Gastroesophageal sphincter (tissue), 4 donors: ENCODE results near the gene S100A12. TPM values are rescaled to one million over a fixed set of nuclear protein-coding genes. Genes with fewer than 3 reads are reported as not detected.

Source experiments
- ATAC-seq: fragments of 150-250 bp; one replicate; pipeline ENCODE4 v1.9.1; 2016; ENCODE audit warnings: mild to moderate bottlenecking, moderate library complexity
- H3K27ac ChIP-seq, 4 donors: fragments of 200-600 bp; sonication (generic) in 3 of 4; 1 replicate in 3 of 4; 2 replicates in 1 of 4; pipeline ENCODE4 v1.5.1; 2016 to 2019
- H3K27me3 ChIP-seq: fragments of 200-600 bp; sonication (generic); one replicate; pipeline ENCODE4 v1.5.1; 2019
- H3K36me3 ChIP-seq, 2 donors: fragments of 200-600 bp; sonication (generic); one replicate each; pipeline ENCODE4 v1.5.1; 2019; ENCODE audit warnings: control low read depth in 1 of 2
- H3K4me1 ChIP-seq, 3 donors: fragments of 200-600 bp; sonication (generic); 1 replicate in 2 of 3; 2 replicates in 1 of 3; pipeline ENCODE4 v1.5.1; 2016 to 2019; ENCODE audit warnings: control low read depth in 2 of 3
- H3K4me3 ChIP-seq, 2 donors: fragments of 200-600 bp; sonication (generic); one replicate each; pipeline ENCODE4 v1.5.1; 2019; ENCODE audit warnings: mild to moderate bottlenecking in 1 of 2, moderate library complexity in 1 of 2
- H3K9me3 ChIP-seq, 3 donors: fragments of 200-600 bp; sonication (generic); one replicate each; pipeline ENCODE4 v1.5.1; 2017 to 2019; ENCODE audit warnings: control low read depth in 2 of 3
- EP300 ChIP-seq: sonication (generic); formaldehyde crosslinking; IDR thresholded peaks from one replicate; pipeline ENCODE4 v1.6.1; 2017; ENCODE audit warnings: antibody characterized with exemption, mild to moderate bottlenecking
- POLR2A ChIP-seq, 2 donors: fragments of 450-650 bp; IDR thresholded peaks; one replicate each; pipeline ENCODE4 v1.6.1; 2017; ENCODE audit warnings: antibody characterized with exemption in 2 of 2, mild to moderate bottlenecking in 2 of 2, moderate library complexity in 1 of 2
- POLR2AphosphoS5 ChIP-seq: sonication (generic); formaldehyde crosslinking; IDR thresholded peaks from one replicate; pipeline ENCODE4 v1.6.1; 2017; ENCODE audit warnings: antibody characterized with exemption
- WGBS, 2 donors: methylation state at CpG; one replicate each; pipeline ENCODE4 v1.1.5; 2018; ENCODE audit warnings: low coverage in 1 of 2; 5-methylcytosine and 5-hydroxymethylcytosine counted together
- total RNA-seq, 4 donors: library from RNA; depleted of rRNA; stranded (reverse); fragments of >200 nt; gene quantifications; one replicate each; pipeline ENCODE4 v1.1.0, GENCODE V29; 2016
- TF ChIP-seq, protein P1 (sequence below), 4 experiments: fragments of 200-600 bp in 2 of 4; fragments of 450-650 bp in 2 of 4; sonication (generic) in 1 of 4; IDR thresholded peaks; one replicate each; pipeline ENCODE4 v1.5.1; 2017 to 2019; ENCODE audit warnings: antibody characterized with exemption in 4 of 4, mild to moderate bottlenecking in 2 of 4, moderate library complexity in 2 of 4

The S100A12 gene
- total RNA-seq, 4 donors from 2014 or later = 1.4 to 21.1 (median 12.6) TPM; not detected in 1

GRCh38 chr1:153395776-153396175 lies 20.4 kb upstream of the S100A12 start:
- Histone ChIP-seq H3K27me3 (peaks cover 44% of the 10 kb centered on the region), H3K36me3 (no peaks in the 10 kb centered on the region), H3K9me3 (no peaks in the 10 kb centered on the region), H3K27ac (no peak overlapping the region), H3K4me1 (no peaks in the 10 kb centered on the region), H3K4me3 (no peak overlapping the region)
- TF ChIP-seq POLR2AphosphoS5 (no peak), EP300 (no peak), POLR2A (IDR thresholded peaks at IDR 0.05) (no peak)
- TF ChIP-seq, protein P1, sequence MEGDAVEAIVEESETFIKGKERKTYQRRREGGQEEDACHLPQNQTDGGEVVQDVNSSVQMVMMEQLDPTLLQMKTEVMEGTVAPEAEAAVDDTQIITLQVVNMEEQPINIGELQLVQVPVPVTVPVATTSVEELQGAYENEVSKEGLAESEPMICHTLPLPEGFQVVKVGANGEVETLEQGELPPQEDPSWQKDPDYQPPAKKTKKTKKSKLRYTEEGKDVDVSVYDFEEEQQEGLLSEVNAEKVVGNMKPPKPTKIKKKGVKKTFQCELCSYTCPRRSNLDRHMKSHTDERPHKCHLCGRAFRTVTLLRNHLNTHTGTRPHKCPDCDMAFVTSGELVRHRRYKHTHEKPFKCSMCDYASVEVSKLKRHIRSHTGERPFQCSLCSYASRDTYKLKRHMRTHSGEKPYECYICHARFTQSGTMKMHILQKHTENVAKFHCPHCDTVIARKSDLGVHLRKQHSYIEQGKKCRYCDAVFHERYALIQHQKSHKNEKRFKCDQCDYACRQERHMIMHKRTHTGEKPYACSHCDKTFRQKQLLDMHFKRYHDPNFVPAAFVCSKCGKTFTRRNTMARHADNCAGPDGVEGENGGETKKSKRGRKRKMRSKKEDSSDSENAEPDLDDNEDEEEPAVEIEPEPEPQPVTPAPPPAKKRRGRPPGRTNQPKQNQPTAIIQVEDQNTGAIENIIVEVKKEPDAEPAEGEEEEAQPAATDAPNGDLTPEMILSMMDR (IDR thresholded peaks at IDR 0.05) = no peak
- no peak for ATAC-seq
- 78% methylated on average over 6 of the region's 6 CpGs; no CpG with 5 or more reads in 1 of the 2 donors for WGBS, 2 donors

GRCh38 chr1:153395136-153395685 lies 19.8 kb upstream of the S100A12 start:
- H3K27me3 ChIP-seq = peaks cover 47% of the 10 kb centered on the region
- no peaks in the 10 kb centered on the region for H3K9me3 ChIP-seq
- no peaks in the 10 kb centered on the region for H3K36me3 ChIP-seq
- ATAC-seq = no peak
- WGBS, 2 donors = 69 to 86% methylated on average over 3 to 7 of the region's 7 CpGs
- H3K27ac ChIP-seq = no peak overlapping the region
- H3K4me3 ChIP-seq = no peak overlapping the region
- TF ChIP-seq, protein P1 (IDR thresholded peaks at IDR 0.05) = no peak
- TF ChIP-seq POLR2A (IDR thresholded peaks at IDR 0.05) = no peak
- no peaks in the 10 kb centered on the region for H3K4me1 ChIP-seq

DNA sequence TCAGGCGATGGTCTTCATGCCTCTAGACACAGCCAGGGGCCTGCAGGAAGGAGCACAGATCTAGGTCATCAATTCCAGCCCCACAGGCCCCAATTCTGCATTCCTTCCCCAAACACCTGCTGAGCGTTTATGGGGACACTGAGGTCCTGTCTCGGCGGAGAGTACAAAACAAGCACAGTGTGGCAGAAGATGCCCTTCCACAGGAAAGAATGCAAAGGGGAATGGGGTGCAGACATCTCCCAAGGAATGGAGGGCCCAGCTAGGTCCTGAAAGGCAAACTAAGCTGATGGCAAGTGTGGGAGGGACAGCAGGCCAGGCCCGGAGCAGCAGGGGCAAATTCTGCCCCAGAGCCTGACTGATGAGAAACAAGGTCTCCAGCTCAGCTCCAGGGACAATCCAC lies 19.0 kb upstream of the S100A12 start:
- no peaks in the 10 kb centered on the region for H3K36me3 ChIP-seq
- no peak overlapping the region for H3K27ac ChIP-seq
- H3K9me3 ChIP-seq = no peaks in the 10 kb centered on the region
- 60% methylated on average over 1 of the region's 5 CpGs; no CpG with 5 or more reads in 1 of the 2 donors for WGBS, 2 donors
- no peak overlapping the region for H3K4me3 ChIP-seq
- H3K27me3 ChIP-seq = peaks cover 42% of the 10 kb centered on the region
- TF ChIP-seq POLR2A (IDR thresholded peaks at IDR 0.05) (no peak), EP300 (no peak), POLR2AphosphoS5 (no peak)
- TF ChIP-seq, protein P1 (IDR thresholded peaks at IDR 0.05) = no peak
- no peaks in the 10 kb centered on the region for H3K4me1 ChIP-seq
- ATAC-seq = no peak

DNA sequence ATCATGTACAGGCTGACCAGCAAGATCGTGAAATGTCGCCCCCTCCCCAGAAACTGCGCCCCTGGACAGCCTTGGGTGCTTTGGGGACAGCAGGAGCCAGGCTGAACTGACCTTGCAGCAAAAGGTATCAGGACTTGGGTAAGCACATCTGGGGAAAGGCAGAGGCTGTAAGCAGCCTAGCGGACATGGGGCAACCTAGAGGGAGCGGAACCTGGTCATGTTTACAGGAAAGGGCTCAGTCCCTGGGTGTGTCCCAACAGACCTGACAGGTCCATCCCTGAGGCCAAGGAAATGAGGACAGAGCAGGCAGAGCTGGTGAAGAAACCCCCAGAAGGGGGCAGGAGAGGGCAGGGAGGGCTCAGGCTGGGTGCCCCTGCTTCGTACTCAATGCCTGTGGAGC lies 18.5 kb upstream of the S100A12 start:
- no peak for ATAC-seq
- Histone ChIP-seq H3K4me3 (no peak overlapping the region), H3K36me3 (no peaks in the 10 kb centered on the region), H3K27ac (no peak overlapping the region), H3K4me1 (no peaks in the 10 kb centered on the region), H3K27me3 (peaks cover 41% of the 10 kb centered on the region), H3K9me3 (no peaks in the 10 kb centered on the region)
- 52 to 85% methylated on average over 2 to 4 of the region's 6 CpGs for WGBS, 2 donors
- TF ChIP-seq POLR2AphosphoS5 (no peak), POLR2A (IDR thresholded peaks at IDR 0.05) (no peak)

DNA sequence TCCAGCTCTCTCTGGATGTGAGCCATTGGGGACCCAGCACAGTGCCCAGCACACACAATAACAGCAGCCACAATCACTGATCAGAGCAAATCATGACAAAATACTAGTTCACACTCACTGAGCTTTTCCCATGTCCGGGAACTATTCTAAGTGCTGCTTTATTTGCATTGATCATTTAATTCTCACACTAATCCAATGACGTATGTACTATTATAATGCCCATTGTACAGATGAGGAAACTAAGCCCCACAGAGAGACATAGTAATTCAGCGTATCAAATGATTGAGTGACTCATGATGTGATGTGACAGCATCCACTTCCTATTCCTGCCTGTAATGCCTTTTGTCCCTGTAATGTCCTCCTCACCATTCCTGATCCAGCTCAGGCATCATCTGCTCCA lies 17.4 kb upstream of the S100A12 start:
- WGBS, 2 donors = 77% methylated on average over 3 of the region's 3 CpGs; no CpG with 5 or more reads in 1 of the 2 donors

More for the DNA sequence above, 17.4 kb upstream of the S100A12 start:
- H3K36me3 ChIP-seq = no peaks in the 10 kb centered on the region
- H3K4me3 ChIP-seq = no peak overlapping the region
- H3K4me1 ChIP-seq = no peaks in the 10 kb centered on the region
- peaks cover 33% of the 10 kb centered on the region for H3K27me3 ChIP-seq
- ATAC-seq = no peak
- TF ChIP-seq, protein P1 (IDR thresholded peaks at IDR 0.05) = no peak
- no peak for TF ChIP-seq POLR2AphosphoS5
- TF ChIP-seq POLR2A (IDR thresholded peaks at IDR 0.05) = no peak
- no peak for TF ChIP-seq EP300
- no peaks in the 10 kb centered on the region for H3K9me3 ChIP-seq
- H3K27ac ChIP-seq = no peak overlapping the region
